SK-N-SH (cell line): ENCODE measurements around the gene KRT4.

ENCODE experiments used
- CTCF ChIP-seq: fragments of 200-600 bp; sonication (generic); IDR thresholded peaks from 2 replicates; pipeline ENCODE4 v1.6.1; 2017; ENCODE audit warnings: antibody characterized with exemption, mild to moderate bottlenecking, moderate library complexity
- EP300 ChIP-seq, 2 experiments: IDR thresholded peaks; 2 replicates each; pipeline versions ENCODE4 v1.4.0 to v1.6.1; 2012; ENCODE audit warnings: borderline replicate concordance in 1 of 2, low read depth in 1 of 2, low read length in 1 of 2
- FOXM1 ChIP-seq: IDR thresholded peaks from 2 replicates; pipeline ENCODE4 v1.4.0; 2012; ENCODE audit warnings: low read depth, mild to moderate bottlenecking
- GABPA ChIP-seq: IDR thresholded peaks from 2 replicates; pipeline ENCODE4 v1.4.0; 2012; ENCODE audit warnings: low read depth, mild to moderate bottlenecking
- RCOR1 ChIP-seq: fragments of 150-350 bp; IDR thresholded peaks from 2 replicates; pipeline ENCODE4 v1.6.1; 2017; ENCODE audit warnings: antibody characterized with exemption, low read length
- TAF1 ChIP-seq: IDR thresholded peaks from 2 replicates; pipeline ENCODE4 v1.6.1; 2012; ENCODE audit warnings: low read depth, mild to moderate bottlenecking, low read length, moderate library complexity, borderline replicate concordance
- YY1 ChIP-seq: IDR thresholded peaks from 2 replicates; pipeline ENCODE4 v1.4.0; 2012; ENCODE audit warnings: low read depth, mild to moderate bottlenecking

GRCh38 chr12:52768479-52769200, 45.3 kb downstream of the KRT4 start:
- TF ChIP-seq RCOR1 (no peak), GABPA (no peak), YY1 (no peak), FOXM1 (no peak), EP300 (IDR thresholded peaks at IDR 0.05; ENCODE audit: borderline replicate concordance in 1 of 2, low read depth in 1 of 2, low read length in 1 of 2) (no peak), CTCF (no peak), TAF1 (no peak)
